ENCODE results near the gene ERFE.

DNA sequence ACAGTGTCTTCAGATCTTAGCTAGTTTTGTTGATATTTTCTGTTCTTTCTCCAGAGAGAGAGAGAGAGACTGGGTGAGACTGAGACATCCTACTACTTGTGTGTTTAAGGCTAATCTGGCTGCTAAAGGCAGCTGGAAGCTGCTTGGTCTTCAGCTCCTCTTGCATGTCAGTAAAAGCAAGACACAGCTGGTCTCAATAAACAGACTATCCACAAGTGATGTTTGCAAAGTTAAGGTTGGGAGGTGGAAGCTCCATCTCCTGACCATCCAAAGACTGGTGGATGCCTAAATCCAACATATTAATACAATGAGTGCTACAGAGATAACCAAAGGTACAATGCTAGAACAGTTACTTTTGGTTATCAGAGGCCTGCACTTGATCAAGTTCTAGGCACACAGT, 17.8 kb downstream of the ERFE start:
- no peak for TF ChIP-seq POLR2A (IDR thresholded peaks at IDR 0.05)
- TF ChIP-seq, protein P1, sequence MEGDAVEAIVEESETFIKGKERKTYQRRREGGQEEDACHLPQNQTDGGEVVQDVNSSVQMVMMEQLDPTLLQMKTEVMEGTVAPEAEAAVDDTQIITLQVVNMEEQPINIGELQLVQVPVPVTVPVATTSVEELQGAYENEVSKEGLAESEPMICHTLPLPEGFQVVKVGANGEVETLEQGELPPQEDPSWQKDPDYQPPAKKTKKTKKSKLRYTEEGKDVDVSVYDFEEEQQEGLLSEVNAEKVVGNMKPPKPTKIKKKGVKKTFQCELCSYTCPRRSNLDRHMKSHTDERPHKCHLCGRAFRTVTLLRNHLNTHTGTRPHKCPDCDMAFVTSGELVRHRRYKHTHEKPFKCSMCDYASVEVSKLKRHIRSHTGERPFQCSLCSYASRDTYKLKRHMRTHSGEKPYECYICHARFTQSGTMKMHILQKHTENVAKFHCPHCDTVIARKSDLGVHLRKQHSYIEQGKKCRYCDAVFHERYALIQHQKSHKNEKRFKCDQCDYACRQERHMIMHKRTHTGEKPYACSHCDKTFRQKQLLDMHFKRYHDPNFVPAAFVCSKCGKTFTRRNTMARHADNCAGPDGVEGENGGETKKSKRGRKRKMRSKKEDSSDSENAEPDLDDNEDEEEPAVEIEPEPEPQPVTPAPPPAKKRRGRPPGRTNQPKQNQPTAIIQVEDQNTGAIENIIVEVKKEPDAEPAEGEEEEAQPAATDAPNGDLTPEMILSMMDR (IDR thresholded peaks at IDR 0.05) = no peak

Measured in esophagus squamous epithelium (tissue), 4 donors.